ENCODE measurements around the gene CDH2.

Gene CDH2

GRCh38 chr18:28062443-28062842 is 114.5 kb downstream of the CDH2 start:
- Histone ChIP-seq H3K4me3 (ENCODE audit: insufficient read depth, low read depth, low read length, poor library complexity, severe bottlenecking) (no peak overlapping the region), H3K36me3 (ENCODE audit: control insufficient read depth, insufficient read depth, low read length) (no peaks in the 10 kb centered on the region), H3K27ac (ENCODE audit: insufficient read depth, low read length, poor library complexity, severe bottlenecking) (no peak overlapping the region), H3K27me3 (replicated peaks; ENCODE audit: control insufficient read depth, insufficient read depth, low read length, poor library complexity, severe bottlenecking) (no peaks in the 10 kb centered on the region), H3K9me3 (ENCODE audit: control insufficient read depth, low read length) (no peaks in the 10 kb centered on the region), H3K4me1 (ENCODE audit: control insufficient read depth, insufficient read depth, low read length, poor library complexity, severe bottlenecking) (no peaks in the 10 kb centered on the region)
- no peak for DNase-seq

- no peaks in the 10 kb centered on the region for H3K4me1 ChIP-seq (ENCODE audit: control insufficient read depth, insufficient read depth, low read length, poor library complexity, severe bottlenecking)
- no peak overlapping the region for H3K27ac ChIP-seq (ENCODE audit: insufficient read depth, low read length, poor library complexity, severe bottlenecking)
- no peak for DNase-seq
- H3K4me3 ChIP-seq (ENCODE audit: insufficient read depth, low read depth, low read length, poor library complexity, severe bottlenecking), result no peak overlapping the region
- H3K27me3 ChIP-seq (replicated peaks; ENCODE audit: control insufficient read depth, insufficient read depth, low read length, poor library complexity, severe bottlenecking), result no peaks in the 10 kb centered on the region
- H3K36me3 ChIP-seq (ENCODE audit: control insufficient read depth, insufficient read depth, low read length), result no peaks in the 10 kb centered on the region
- no peaks in the 10 kb centered on the region for H3K9me3 ChIP-seq (ENCODE audit: control insufficient read depth, low read length)
These were observed 117.1 kb downstream of the CDH2 start for GRCh38 chr18:28059861-28060260.

- no peaks in the 10 kb centered on the region for H3K9me3 ChIP-seq (ENCODE audit: control insufficient read depth, low read length)
- DNase-seq, result no peak
These were observed 126.4 kb downstream of the CDH2 start for GRCh38 chr18:28050545-28050944.

DNA sequence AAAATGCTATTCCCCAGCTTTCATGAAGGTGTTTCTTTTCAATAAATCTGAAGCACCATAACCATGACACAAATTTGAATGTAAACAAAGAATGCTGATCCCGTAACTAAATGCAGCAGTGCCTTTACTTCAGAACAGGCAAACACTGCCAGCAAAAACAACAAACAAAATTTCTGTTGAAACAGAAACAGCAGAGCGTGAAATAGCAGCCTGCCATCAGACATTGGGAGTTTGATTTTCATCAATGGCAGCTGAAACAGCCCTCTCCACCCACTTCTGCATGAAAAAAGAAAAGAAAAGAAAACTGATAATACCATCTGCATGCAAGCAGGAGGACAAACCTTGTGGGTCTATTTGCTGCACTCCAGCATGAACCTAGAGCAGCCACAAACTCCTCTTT is 128.3 kb downstream of the CDH2 start:
- Histone ChIP-seq H3K27me3 (replicated peaks; ENCODE audit: control insufficient read depth, insufficient read depth, low read length, poor library complexity, severe bottlenecking) (no peaks in the 10 kb centered on the region), H3K9me3 (ENCODE audit: control insufficient read depth, low read length) (no peaks in the 10 kb centered on the region), H3K4me1 (ENCODE audit: control insufficient read depth, insufficient read depth, low read length, poor library complexity, severe bottlenecking) (no peaks in the 10 kb centered on the region), H3K36me3 (ENCODE audit: control insufficient read depth, insufficient read depth, low read length) (no peaks in the 10 kb centered on the region), H3K27ac (ENCODE audit: insufficient read depth, low read length, poor library complexity, severe bottlenecking) (no peak overlapping the region), H3K4me3 (ENCODE audit: insufficient read depth, low read depth, low read length, poor library complexity, severe bottlenecking) (no peak overlapping the region)
- no peak for DNase-seq

More at GRCh38 chr18:28050545-28050944, 126.4 kb downstream of the CDH2 start:
- no peak overlapping the region for H3K4me3 ChIP-seq (ENCODE audit: insufficient read depth, low read depth, low read length, poor library complexity, severe bottlenecking)
- no peaks in the 10 kb centered on the region for H3K4me1 ChIP-seq (ENCODE audit: control insufficient read depth, insufficient read depth, low read length, poor library complexity, severe bottlenecking)
- H3K27ac ChIP-seq (ENCODE audit: insufficient read depth, low read length, poor library complexity, severe bottlenecking), result no peak overlapping the region
- H3K36me3 ChIP-seq (ENCODE audit: control insufficient read depth, insufficient read depth, low read length), result no peaks in the 10 kb centered on the region
- no peaks in the 10 kb centered on the region for H3K27me3 ChIP-seq (replicated peaks; ENCODE audit: control insufficient read depth, insufficient read depth, low read length, poor library complexity, severe bottlenecking)

- no peaks in the 10 kb centered on the region for H3K4me1 ChIP-seq (ENCODE audit: control insufficient read depth, insufficient read depth, low read length, poor library complexity, severe bottlenecking)
- H3K27me3 ChIP-seq (replicated peaks; ENCODE audit: control insufficient read depth, insufficient read depth, low read length, poor library complexity, severe bottlenecking), result no peaks in the 10 kb centered on the region
- no peaks in the 10 kb centered on the region for H3K9me3 ChIP-seq (ENCODE audit: control insufficient read depth, low read length)
- H3K27ac ChIP-seq (ENCODE audit: insufficient read depth, low read length, poor library complexity, severe bottlenecking), result no peak overlapping the region
- no peak overlapping the region for H3K4me3 ChIP-seq (ENCODE audit: insufficient read depth, low read depth, low read length, poor library complexity, severe bottlenecking)
- no peak for DNase-seq
- no peaks in the 10 kb centered on the region for H3K36me3 ChIP-seq (ENCODE audit: control insufficient read depth, insufficient read depth, low read length)
These were observed 131.1 kb downstream of the CDH2 start for GRCh38 chr18:28045880-28046279.

- Histone ChIP-seq H3K27me3 (replicated peaks; ENCODE audit: control insufficient read depth, insufficient read depth, low read length, poor library complexity, severe bottlenecking) (no peaks in the 10 kb centered on the region), H3K27ac (ENCODE audit: insufficient read depth, low read length, poor library complexity, severe bottlenecking) (no peak overlapping the region), H3K9me3 (ENCODE audit: control insufficient read depth, low read length) (no peaks in the 10 kb centered on the region), H3K36me3 (ENCODE audit: control insufficient read depth, insufficient read depth, low read length) (no peaks in the 10 kb centered on the region), H3K4me1 (ENCODE audit: control insufficient read depth, insufficient read depth, low read length, poor library complexity, severe bottlenecking) (no peaks in the 10 kb centered on the region), H3K4me3 (ENCODE audit: insufficient read depth, low read depth, low read length, poor library complexity, severe bottlenecking) (no peak overlapping the region)
- DNase-seq, result no peak
These were observed 131.6 kb downstream of the CDH2 start for GRCh38 chr18:28045176-28045810.

DNA sequence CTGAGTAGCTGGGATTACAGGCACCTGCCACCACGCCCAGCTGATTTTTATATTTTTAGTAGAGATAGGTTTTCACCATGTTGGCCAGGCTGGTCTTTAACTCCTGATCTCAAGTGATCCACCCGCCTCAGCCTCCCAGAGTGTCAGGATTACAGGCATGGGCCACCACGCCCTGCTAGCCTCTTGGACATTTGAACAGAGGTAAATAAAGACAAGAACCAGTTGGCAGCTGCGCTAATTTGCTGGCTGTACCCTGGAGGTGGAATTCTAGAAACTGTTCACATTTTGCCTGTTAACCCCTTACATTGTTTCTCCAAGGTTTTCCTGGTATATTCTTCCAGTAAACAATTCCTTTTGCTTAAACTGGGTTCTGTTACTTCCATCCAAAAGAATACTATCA is 132.9 kb downstream of the CDH2 start:
- Histone ChIP-seq H3K36me3 (ENCODE audit: control insufficient read depth, insufficient read depth, low read length) (no peaks in the 10 kb centered on the region), H3K27ac (ENCODE audit: insufficient read depth, low read length, poor library complexity, severe bottlenecking) (no peak overlapping the region), H3K4me3 (ENCODE audit: insufficient read depth, low read depth, low read length, poor library complexity, severe bottlenecking) (no peak overlapping the region), H3K4me1 (ENCODE audit: control insufficient read depth, insufficient read depth, low read length, poor library complexity, severe bottlenecking) (no peaks in the 10 kb centered on the region), H3K27me3 (replicated peaks; ENCODE audit: control insufficient read depth, insufficient read depth, low read length, poor library complexity, severe bottlenecking) (no peaks in the 10 kb centered on the region), H3K9me3 (ENCODE audit: control insufficient read depth, low read length) (no peaks in the 10 kb centered on the region)
- no peak for DNase-seq

GRCh38 chr18:28043631-28044030 is 133.3 kb downstream of the CDH2 start:
- DNase-seq, result no peak
- Histone ChIP-seq H3K9me3 (ENCODE audit: control insufficient read depth, low read length) (no peaks in the 10 kb centered on the region), H3K27ac (ENCODE audit: insufficient read depth, low read length, poor library complexity, severe bottlenecking) (no peak overlapping the region)

GRCh38 chr18:28041366-28041765 is 135.6 kb downstream of the CDH2 start:
- no peaks in the 10 kb centered on the region for H3K27me3 ChIP-seq (replicated peaks; ENCODE audit: control insufficient read depth, insufficient read depth, low read length, poor library complexity, severe bottlenecking)
- H3K4me3 ChIP-seq (ENCODE audit: insufficient read depth, low read depth, low read length, poor library complexity, severe bottlenecking), result no peak overlapping the region
- no peaks in the 10 kb centered on the region for H3K9me3 ChIP-seq (ENCODE audit: control insufficient read depth, low read length)
- no peaks in the 10 kb centered on the region for H3K4me1 ChIP-seq (ENCODE audit: control insufficient read depth, insufficient read depth, low read length, poor library complexity, severe bottlenecking)
- no peak for DNase-seq
- no peaks in the 10 kb centered on the region for H3K36me3 ChIP-seq (ENCODE audit: control insufficient read depth, insufficient read depth, low read length)
- no peak overlapping the region for H3K27ac ChIP-seq (ENCODE audit: insufficient read depth, low read length, poor library complexity, severe bottlenecking)

More at GRCh38 chr18:28043631-28044030, 133.3 kb downstream of the CDH2 start:
- H3K36me3 ChIP-seq (ENCODE audit: control insufficient read depth, insufficient read depth, low read length), result no peaks in the 10 kb centered on the region
- no peaks in the 10 kb centered on the region for H3K27me3 ChIP-seq (replicated peaks; ENCODE audit: control insufficient read depth, insufficient read depth, low read length, poor library complexity, severe bottlenecking)
- no peak overlapping the region for H3K4me3 ChIP-seq (ENCODE audit: insufficient read depth, low read depth, low read length, poor library complexity, severe bottlenecking)
- H3K4me1 ChIP-seq (ENCODE audit: control insufficient read depth, insufficient read depth, low read length, poor library complexity, severe bottlenecking), result no peaks in the 10 kb centered on the region

GRCh38 chr18:28040716-28041115 is 136.2 kb downstream of the CDH2 start:
- Histone ChIP-seq H3K4me1 (ENCODE audit: control insufficient read depth, insufficient read depth, low read length, poor library complexity, severe bottlenecking) (no peaks in the 10 kb centered on the region), H3K36me3 (ENCODE audit: control insufficient read depth, insufficient read depth, low read length) (no peaks in the 10 kb centered on the region), H3K4me3 (ENCODE audit: insufficient read depth, low read depth, low read length, poor library complexity, severe bottlenecking) (no peak overlapping the region), H3K27me3 (replicated peaks; ENCODE audit: control insufficient read depth, insufficient read depth, low read length, poor library complexity, severe bottlenecking) (no peaks in the 10 kb centered on the region), H3K9me3 (ENCODE audit: control insufficient read depth, low read length) (no peaks in the 10 kb centered on the region), H3K27ac (ENCODE audit: insufficient read depth, low read length, poor library complexity, severe bottlenecking) (no peak overlapping the region)
- DNase-seq, result no peak
